ENCODE results near the gene ZNF236.

DNA sequence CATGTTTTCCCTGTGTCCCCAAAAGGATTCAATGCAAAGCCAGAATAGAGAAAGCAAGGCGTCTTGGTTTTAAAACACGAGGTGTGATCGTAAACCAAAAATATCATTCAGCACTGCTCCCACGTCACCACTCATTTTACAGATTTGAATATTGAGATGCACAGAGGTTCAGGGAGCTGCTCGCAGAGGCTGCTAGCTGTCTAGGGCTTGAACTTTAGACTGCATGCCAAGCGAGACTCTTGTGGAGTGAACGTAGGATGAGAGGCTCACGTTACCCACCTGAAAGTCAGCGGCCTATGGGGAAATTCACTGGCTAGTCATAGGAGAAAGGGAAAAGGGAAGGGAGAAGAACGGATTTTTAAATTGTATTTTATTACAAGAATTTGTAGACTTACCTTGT, 180.1 kb downstream of the ZNF236 start:
- no peak for TF ChIP-seq POLR2A (IDR thresholded peaks at IDR 0.05; ENCODE audit: low read depth, low read length)
- no peak for TF ChIP-seq FOS (IDR thresholded peaks at IDR 0.05; ENCODE audit: borderline replicate concordance, insufficient read depth, low read length)
- TF ChIP-seq, protein P1, sequence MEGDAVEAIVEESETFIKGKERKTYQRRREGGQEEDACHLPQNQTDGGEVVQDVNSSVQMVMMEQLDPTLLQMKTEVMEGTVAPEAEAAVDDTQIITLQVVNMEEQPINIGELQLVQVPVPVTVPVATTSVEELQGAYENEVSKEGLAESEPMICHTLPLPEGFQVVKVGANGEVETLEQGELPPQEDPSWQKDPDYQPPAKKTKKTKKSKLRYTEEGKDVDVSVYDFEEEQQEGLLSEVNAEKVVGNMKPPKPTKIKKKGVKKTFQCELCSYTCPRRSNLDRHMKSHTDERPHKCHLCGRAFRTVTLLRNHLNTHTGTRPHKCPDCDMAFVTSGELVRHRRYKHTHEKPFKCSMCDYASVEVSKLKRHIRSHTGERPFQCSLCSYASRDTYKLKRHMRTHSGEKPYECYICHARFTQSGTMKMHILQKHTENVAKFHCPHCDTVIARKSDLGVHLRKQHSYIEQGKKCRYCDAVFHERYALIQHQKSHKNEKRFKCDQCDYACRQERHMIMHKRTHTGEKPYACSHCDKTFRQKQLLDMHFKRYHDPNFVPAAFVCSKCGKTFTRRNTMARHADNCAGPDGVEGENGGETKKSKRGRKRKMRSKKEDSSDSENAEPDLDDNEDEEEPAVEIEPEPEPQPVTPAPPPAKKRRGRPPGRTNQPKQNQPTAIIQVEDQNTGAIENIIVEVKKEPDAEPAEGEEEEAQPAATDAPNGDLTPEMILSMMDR (IDR thresholded peaks at IDR 0.05; ENCODE audit: extremely low read depth in 1 of 2, insufficient read depth in 1 of 2, low read depth in 1 of 2, low read length in 2 of 2), result no peak
- TF ChIP-seq EZH2 (IDR thresholded peaks at IDR 0.05; ENCODE audit: borderline replicate concordance, low read depth, low read length, severe bottlenecking), result no peak
- no peak for TF ChIP-seq JUN (IDR thresholded peaks at IDR 0.05; ENCODE audit: borderline replicate concordance, insufficient read depth, insufficient read length, low read depth)
- TF ChIP-seq, protein P2, sequence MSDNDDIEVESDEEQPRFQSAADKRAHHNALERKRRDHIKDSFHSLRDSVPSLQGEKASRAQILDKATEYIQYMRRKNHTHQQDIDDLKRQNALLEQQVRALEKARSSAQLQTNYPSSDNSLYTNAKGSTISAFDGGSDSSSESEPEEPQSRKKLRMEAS (IDR thresholded peaks at IDR 0.05; ENCODE audit: insufficient read depth, insufficient read length), result no peak
- no peak for TF ChIP-seq POLR2AphosphoS5 (IDR thresholded peaks at IDR 0.05; ENCODE audit: insufficient read depth, low read depth, low read length)

Data from endothelial cell of umbilical vein (primary cell).